Measurements from ENCODE around the gene GSTM1.

DNA sequence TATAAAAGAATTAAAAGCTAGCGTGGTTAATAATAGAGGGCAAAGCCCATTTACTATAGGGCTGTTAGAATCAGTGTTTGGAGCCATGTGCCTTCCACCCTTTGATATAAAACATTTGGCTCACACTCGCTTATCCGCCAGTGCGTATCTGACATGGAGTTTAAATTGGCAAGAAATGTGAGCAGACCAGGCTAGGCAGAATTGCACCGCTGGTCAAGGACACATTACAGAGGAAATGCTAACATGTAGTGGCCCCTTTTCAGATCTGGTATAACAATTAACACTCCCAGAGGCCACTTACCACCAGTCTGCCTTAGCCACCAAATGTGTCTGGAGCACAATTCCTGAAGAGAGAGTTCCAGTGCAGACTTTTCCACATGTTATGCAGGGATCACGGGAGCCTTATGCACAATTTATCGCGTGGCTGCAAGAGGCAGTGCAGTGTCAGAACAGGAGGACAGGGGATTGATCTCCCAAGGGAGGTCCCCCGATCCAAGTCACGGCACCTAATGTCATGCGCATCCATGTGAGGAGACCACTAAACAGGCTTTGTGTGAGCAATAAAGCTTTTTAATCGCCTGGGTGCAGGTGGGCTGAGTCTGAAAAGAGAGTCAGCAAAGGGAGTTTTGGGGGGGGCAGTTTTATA, 39.2 kb downstream of the GSTM1 start:
- TF ChIP-seq, protein P1, sequence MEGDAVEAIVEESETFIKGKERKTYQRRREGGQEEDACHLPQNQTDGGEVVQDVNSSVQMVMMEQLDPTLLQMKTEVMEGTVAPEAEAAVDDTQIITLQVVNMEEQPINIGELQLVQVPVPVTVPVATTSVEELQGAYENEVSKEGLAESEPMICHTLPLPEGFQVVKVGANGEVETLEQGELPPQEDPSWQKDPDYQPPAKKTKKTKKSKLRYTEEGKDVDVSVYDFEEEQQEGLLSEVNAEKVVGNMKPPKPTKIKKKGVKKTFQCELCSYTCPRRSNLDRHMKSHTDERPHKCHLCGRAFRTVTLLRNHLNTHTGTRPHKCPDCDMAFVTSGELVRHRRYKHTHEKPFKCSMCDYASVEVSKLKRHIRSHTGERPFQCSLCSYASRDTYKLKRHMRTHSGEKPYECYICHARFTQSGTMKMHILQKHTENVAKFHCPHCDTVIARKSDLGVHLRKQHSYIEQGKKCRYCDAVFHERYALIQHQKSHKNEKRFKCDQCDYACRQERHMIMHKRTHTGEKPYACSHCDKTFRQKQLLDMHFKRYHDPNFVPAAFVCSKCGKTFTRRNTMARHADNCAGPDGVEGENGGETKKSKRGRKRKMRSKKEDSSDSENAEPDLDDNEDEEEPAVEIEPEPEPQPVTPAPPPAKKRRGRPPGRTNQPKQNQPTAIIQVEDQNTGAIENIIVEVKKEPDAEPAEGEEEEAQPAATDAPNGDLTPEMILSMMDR (IDR thresholded peaks at IDR 0.05): no peak
- TF ChIP-seq POLR2A (IDR thresholded peaks at IDR 0.05): no peak
